Fibroblast of skin of left biceps (primary cell): ENCODE results near the gene GRM2.

Source experiments
- DNase-seq, 2 experiments: peaks; one replicate each; pipeline ENCODE4 v3.0.0-alpha.2; 2013; ENCODE audit warnings: low read depth in 2 of 2

Gene GRM2

GRCh38 chr3:51706788-51707731 is at the start of gene GRM2:
Gene GRM2 (plus strand): TSS chr3:51707068. CDS start chr3:51708984, 1,916 bp downstream.
- DNase-seq = peak; percentile 55 to 56

DNA sequence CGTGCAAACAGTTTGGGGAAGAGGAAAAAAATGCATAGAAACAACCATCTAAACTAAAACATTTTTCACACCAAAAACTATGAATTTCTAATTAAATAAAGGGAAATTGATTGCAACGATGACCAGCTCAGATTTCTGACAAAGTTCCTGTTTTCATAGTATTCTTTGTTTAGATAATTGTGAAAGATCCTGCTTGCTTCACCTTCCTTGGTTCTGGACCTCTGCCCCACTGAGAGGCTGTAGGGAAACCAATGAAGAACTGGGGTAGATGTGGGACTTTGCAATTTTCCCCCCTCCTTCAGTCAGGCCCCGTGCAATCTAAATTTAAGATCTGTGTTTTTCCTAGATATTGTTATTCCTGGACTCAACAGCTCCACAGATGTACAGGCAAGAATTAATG is 49.6 kb upstream of the GRM2 start:
- DNase-seq = no peak

DNA sequence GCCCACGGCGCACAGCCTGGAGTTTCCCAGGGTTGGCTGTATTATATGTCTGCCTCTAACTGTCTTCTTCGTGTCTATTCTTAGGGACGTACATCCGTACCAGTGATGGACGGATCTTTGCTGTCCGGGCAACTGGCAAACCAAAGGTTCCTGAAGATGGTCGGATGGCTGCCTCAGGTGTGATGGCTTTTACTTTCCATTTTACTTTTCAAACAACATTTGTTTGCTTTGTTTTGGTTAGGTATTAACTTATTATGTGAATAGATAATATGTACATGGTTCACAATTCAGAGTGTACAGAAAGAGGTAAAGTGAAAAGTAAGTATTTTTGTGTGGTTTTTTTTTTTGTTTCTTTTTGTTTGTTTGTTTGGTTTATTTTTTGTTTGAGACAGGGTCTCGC is 46.9 kb upstream of the GRM2 start:
- no peak for DNase-seq

- DNase-seq = no peak
These were observed 44.4 kb upstream of the GRM2 start for GRCh38 chr3:51662456-51662855.

DNA sequence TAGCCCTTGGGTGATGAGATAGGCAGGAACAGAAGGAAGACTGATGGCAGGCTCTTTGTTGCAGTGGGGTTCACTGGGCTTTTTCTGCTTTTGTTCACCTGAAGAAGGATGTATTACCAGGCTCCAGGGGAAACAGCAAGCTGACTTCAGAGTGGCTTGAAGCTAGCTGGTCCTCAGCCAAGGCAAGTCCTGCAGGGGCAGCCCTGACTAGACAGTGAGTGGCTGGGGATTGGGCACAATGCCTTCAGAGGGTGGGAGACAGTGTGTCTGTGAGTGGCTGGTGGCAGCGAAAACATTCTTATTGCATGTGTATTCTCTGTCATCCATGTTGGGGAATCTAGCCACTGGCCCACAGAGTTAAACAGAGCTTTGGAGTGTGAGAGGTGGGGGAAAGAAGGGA is 38.1 kb upstream of the GRM2 start:
- DNase-seq = no peak

GRCh38 chr3:51669241-51670052 is 37.4 kb upstream of the GRM2 start:
- peak; percentile 20 to 23 for DNase-seq

DNA sequence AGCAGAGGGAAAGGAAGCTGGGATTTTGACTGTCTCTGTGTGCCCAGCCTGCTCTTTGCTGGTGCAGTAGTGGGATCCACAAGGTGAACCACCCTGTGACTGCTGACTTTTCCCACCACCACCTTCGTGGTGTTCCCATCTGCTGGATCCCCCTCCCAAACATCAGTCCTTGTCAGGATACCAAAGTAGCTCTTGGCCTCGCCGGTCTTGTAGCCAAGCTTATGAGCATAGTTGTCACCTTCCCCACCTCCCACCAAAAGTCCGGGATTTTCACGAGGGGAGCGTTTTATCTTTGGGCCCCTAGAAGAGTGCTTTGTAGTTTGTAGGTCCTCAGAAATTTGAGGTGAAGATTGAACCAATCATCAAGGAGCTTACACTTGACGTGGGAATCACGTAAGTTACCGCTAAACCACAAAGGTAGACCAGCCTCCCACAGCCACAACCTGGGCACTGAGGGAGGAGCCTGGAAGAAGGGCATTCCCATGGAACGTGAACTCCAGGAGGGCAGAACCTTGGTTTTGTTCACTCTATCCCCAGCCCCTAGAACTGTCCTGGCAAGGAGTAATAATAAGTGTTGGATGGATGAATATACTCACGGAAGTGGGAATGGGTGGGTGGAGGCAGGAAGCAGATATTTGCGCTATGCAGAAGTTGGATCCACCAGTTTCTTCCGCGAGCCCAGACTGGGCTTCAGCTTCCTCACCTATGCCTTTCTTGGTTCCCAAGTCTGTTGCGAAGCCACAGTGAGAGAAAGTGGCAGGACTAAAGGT is 36.6 kb upstream of the GRM2 start:
- no peak for DNase-seq

GRCh38 chr3:51670823-51671733 is 35.8 kb upstream of the GRM2 start, which contains the start of gene TEX264:
Gene TEX264 (plus strand): TSS chr3:51671252. CDS start chr3:51674305, 3,053 bp downstream.
- DNase-seq = peak; percentile 42 to 47

- DNase-seq = no peak
These were observed 35.0 kb upstream of the GRM2 start for GRCh38 chr3:51671734-51672475.

DNA sequence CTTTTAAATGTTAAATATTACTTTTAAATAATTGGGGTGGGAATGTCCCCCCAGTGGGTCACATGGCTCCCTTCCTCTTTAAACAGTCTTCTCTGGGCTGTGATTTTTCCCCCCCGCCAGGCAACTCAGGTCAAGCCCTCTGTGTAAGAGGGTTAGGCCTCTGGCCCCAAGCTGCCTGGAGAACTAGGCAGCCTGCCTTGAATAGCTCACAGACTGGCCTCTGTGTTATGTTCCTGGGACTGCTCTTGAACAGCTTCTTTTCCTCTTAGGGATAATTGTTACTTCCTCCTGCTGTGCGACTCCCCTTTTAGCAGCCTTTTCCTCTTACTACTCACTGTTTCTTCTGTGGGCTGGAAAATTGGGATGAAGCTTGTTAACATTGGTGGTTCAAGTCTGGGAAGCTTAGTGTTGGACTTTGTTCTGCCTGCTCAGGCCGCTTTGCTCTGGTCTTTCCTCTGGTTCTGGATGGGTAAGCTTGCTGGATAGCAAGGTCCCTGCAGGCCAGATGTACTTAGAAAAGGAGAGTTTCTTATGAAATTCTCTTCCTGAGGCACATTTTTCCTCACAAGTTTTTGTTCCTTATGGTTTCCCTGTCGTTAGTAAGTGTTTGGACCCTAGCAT is 33.6 kb upstream of the GRM2 start:
- DNase-seq = no peak

- no peak for DNase-seq
These were observed 32.8 kb upstream of the GRM2 start for GRCh38 chr3:51673802-51674654.

GRCh38 chr3:51675201-51675611 is 31.7 kb upstream of the GRM2 start:
- DNase-seq = no peak

DNA sequence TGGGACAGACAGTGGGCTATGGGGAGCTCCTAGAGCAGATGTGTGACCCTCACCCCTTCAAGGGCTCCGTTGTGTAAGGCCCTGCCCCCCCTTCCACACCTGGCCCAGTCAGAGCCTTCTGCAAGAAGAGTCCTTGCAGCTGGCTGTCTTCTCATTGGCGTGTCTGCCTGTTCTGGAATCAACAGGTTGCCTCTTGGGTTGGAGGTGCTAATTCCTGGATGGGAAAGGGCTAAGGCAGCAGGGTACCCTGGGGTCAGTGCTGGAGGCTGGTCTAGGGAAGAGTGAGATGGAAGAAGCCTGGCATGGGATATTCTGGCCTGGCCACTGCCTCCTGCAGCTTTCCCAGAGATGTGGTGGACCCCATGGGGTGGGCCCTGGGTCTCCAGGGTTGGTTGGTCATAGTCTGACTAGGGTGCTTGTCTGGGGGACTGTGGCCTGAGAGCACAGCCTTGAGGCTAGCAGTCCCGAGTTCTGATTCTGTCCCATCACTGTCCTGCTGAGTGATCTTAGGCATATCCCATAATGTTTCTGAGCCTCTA is 30.7 kb upstream of the GRM2 start:
- no peak for DNase-seq

GRCh38 chr3:51677358-51677757 is 29.5 kb upstream of the GRM2 start:
- DNase-seq = no peak

- no peak for DNase-seq
These were observed 28.7 kb upstream of the GRM2 start for GRCh38 chr3:51678186-51678585.

DNA sequence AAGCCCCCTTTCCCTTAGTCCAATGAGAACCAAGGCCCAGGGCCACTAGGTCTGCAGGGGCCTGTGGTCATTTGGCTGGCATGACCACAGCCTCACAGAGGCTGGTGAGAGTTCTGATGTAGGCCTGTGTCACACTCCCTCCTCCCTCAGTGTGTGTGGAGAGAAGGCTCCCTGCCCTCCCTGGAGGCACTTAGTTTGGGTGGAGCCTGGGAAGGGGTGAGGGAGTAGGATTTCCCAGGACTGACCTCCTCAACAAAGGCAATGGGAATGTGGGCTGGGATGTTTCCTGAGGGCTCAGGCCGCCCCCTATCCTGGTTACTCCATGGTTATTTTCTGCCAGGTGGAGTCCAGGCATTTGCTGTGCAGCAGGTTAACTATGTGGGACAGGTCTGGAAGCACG is 28.2 kb upstream of the GRM2 start:
- no peak for DNase-seq

- no peak for DNase-seq
These were observed 27.6 kb upstream of the GRM2 start for GRCh38 chr3:51679318-51679717.

DNA sequence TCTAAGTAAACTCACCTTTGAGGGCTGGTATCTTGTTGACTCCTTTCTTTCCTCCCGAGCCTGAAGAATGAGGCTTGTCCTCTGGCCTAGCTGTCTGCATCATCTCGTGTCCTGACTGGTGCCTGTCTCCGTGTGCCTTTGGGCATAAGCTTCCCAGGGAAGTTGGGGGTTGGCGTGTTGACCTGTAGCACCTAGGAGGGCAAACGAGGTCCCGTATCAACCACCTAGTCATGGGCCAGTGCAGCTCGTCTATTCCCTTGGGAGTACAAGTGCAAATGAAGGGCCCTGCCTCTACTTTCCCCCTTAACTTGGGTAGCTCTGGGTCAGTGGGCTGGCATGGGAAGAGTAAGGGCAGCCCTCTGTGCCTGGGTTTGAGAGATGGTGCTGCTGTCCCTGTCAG is 27.1 kb upstream of the GRM2 start:
- DNase-seq = no peak
